HG02973 (cell line): ENCODE measurements around the gene PAPSS2.
"Not testable (repeated sequence)": the region's sequence is repeated elsewhere in the genome, so short reads cannot be mapped to it uniquely, and the experiment has no call there.

Experiments
- ATAC-seq: cut with Tn5 transposase; IDR thresholded peaks from one replicate; pipeline ENCODE4 v1.9.1; 2021; ENCODE audit warnings: moderate library complexity; ENCODE audit not compliant: unreplicated experiment

The PAPSS2 gene

DNA sequence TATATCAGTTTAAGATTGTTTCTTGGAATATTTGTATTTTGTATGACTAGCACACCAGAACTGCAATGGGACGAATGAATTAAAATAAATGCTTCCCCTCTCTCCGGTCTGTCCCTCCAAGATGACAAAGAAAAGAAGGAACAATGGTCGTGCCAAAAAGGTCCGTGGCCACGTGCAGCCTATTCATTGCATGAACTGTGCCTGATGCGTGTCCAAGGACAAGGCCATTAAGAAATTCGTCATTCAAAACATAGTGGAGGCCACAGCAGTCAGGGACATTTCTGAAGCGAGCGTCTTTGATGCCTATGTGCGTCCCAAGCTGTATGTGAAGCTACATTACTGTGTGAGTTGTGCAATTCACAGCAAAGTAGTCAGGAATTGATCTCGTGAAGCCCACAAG lies 17.2 kb upstream of the PAPSS2 start:
- no peak for ATAC-seq

DNA sequence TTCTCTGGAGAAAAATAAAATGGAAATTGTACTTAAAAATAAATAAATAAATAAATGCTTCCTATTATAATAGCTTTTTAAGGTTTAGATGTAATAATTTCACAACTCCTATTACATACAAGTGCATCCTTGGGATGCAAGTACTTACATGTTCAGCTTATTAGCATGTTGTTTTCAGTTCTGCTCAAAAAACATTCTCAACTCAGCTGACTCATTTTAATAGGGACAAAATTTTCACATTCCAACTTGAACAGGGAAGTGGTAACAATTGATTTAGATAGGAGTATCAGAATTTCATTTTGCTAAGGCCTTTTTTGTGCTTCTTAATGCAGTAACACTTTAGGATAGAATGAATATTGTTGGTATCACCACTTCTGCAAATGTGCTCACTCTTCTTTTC lies 16.7 kb upstream of the PAPSS2 start:
- no peak for ATAC-seq

DNA sequence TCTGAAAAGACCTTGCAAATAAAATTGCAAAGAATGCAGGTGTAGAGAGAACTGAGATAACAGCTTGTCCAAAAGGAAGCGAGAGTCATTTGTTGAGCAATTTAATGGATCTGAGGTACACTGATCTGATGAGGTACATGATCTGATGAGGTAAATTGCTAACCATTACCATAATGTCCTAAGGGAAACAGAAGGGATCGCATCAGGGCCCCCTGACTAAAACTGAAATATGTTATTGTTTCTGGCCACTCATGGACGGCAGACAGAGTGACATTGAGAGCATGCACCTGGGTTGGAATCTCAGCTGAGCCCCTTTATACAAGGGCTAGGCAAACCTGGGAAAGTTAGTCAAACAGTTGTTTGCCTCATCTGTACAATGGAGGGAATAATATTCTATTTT lies 15.8 kb upstream of the PAPSS2 start:
- ATAC-seq, result no peak

- ATAC-seq, result not testable (repeated sequence)
Measured at GRCh38 chr10:87644500-87644899, 15.2 kb upstream of the PAPSS2 start.

GRCh38 chr10:87646192-87646909 lies 13.3 kb upstream of the PAPSS2 start:
- no peak for ATAC-seq

DNA sequence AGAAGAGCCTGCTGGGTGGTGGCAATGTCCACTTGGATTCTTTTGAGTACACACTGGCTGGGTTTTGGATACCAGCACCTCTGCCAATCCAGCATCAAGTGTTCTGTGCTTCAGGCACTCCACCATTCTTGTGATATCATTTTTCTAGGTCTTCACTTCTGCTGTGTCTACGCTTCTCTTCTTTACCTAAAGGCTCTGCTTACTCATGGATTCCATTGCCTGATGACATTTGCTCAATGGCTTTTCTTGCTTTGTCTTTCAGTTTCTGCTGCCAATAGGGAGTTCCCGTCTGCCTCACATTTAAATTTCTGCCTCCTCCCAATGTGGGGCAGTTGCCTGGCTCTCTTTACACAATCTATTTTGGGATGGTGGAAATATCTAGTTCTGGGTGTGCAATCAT lies 12.7 kb upstream of the PAPSS2 start:
- no peak for ATAC-seq

- no peak for ATAC-seq
Measured at GRCh38 chr10:87650838-87651589, 8.7 kb upstream of the PAPSS2 start.

GRCh38 chr10:87651801-87652200 lies 7.9 kb upstream of the PAPSS2 start:
- no peak for ATAC-seq

- ATAC-seq, result no peak
Measured at GRCh38 chr10:87652261-87652660, 7.4 kb upstream of the PAPSS2 start.

DNA sequence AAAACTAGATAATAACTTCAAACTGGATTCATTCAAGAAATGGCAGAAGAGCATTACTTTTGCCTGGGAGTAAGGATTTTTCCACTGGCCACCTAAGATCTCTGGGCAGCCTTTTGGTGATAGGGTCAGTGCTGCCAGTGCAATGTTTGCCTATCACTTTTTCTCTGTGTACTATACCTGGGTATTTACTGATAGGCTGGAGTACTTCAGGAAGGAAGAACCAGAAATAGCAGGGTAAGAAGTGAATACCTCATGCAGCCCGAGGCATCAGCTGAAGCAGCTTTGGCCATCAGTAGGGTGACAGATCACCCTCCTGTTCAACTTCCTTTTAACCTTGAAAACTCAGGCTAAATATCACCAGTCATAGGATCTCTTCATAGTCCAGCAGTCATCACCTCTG lies 5.5 kb upstream of the PAPSS2 start:
- no peak for ATAC-seq

GRCh38 chr10:87656431-87657072 lies 3.1 kb upstream of the PAPSS2 start:
- no peak for ATAC-seq

GRCh38 chr10:87657371-87657770 lies 2.3 kb upstream of the PAPSS2 start:
- ATAC-seq, result no peak

GRCh38 chr10:87658321-87658795 lies 1.3 kb upstream of the PAPSS2 start:
- ATAC-seq, result no peak

DNA sequence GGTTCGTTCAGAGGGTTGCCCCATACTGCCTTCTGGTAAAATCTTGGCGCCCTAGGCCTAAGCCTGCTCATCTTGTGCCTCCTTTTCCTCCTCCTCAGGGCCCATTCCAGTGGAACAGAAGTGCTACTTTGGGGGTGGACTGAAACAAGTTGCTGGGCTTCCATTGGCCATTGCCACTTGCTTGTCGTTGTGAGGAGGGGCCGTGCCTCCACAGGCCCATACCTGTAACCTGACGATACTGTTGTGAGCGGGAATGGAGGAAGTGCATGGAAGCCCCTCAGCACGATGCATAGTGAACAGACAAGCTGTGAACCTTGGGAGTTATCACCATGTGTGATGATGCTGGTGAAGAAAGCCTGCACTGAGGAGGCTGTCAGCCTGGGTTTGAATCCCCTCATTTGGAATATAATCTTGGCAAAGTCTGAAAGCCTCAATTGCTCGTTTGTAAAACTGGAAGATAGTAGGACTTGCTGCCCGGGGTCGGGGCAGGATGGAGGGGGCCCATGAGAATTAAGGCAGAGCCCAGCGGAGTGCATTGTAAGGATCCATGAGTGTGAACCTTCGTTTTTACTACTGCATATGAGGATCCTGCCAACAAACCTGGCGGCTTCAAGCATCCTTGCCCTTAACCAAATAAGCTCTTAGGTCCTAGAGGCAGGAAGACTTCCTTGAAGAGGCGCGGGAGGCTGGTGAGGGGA lies 671 bp upstream of the PAPSS2 start:
- ATAC-seq, result no peak

- no peak for ATAC-seq
Measured at GRCh38 chr10:87660484-87661133, 931 bp downstream of the PAPSS2 start.

GRCh38 chr10:87661861-87662785 lies 2.4 kb downstream of the PAPSS2 start:
- ATAC-seq, result no peak

GRCh38 chr10:87664276-87664701 lies 4.6 kb downstream of the PAPSS2 start:
- no peak for ATAC-seq

GRCh38 chr10:87667493-87667892 lies 7.8 kb downstream of the PAPSS2 start:
- no peak for ATAC-seq

GRCh38 chr10:87668324-87669074 lies 8.8 kb downstream of the PAPSS2 start:
- no peak for ATAC-seq
